OCI-LY3 (cell line): ENCODE measurements around the gene EIF3L.

ENCODE experiments used
- H2AFZ ChIP-seq: fragments of 200-600, 300-600 bp; shearing (Covaris generic); 2 replicates; pipeline ENCODE4 v1.6.0; 2014; ENCODE audit warnings: antibody characterized with exemption, low read depth, low read length
- H3K27ac ChIP-seq: fragments of 200-600, 300-600 bp; sonication (generic); 2 replicates; pipeline ENCODE4 v1.5.1; 2014; ENCODE audit warnings: mild to moderate bottlenecking, low read length, moderate library complexity, mixed read lengths
- H3K27me3 ChIP-seq: fragments of 200-600, 300-600 bp; sonication (generic); 2 replicates; pipeline ENCODE4 v1.6.1; 2014; ENCODE audit warnings: low read depth, low read length, mixed read lengths
- H3K36me3 ChIP-seq: fragments of 200-600, 300-600 bp; sonication (generic); replicated peaks from 2 replicates; pipeline ENCODE3; 2014; ENCODE audit warnings: low read depth, low read length, mixed read lengths
- H3K4me1 ChIP-seq: fragments of 300-600, 200-600 bp; sonication (generic); 2 replicates; pipeline ENCODE4 v1.6.1; 2014; ENCODE audit warnings: low read length, mixed read lengths
- H3K4me2 ChIP-seq: fragments of 200-600, 300-600 bp; sonication (generic); 2 replicates; pipeline ENCODE4 v1.6.1; 2014; ENCODE audit warnings: low read length, mixed read lengths
- H3K4me3 ChIP-seq: fragments of 300-600, 200-600 bp; sonication (generic); 2 replicates; pipeline ENCODE4 v1.5.1; 2014; ENCODE audit warnings: antibody characterized with exemption, mild to moderate bottlenecking, low read length, moderate library complexity
- H3K79me2 ChIP-seq: fragments of 300-600, 200-600 bp; shearing (Covaris generic); 2 replicates; pipeline ENCODE4 v1.6.1; 2014; ENCODE audit warnings: mild to moderate bottlenecking, low read length, mixed read lengths
- H3K9ac ChIP-seq: fragments of 300-600, 200-600 bp; shearing (Covaris generic); 2 replicates; pipeline ENCODE4 v1.6.0; 2014; ENCODE audit warnings: mild to moderate bottlenecking, low read length, moderate library complexity
- H3K9me3 ChIP-seq: fragments of 200-600, 300-600 bp; shearing (Covaris generic); 2 replicates; pipeline ENCODE4 v1.6.1; 2014; ENCODE audit warnings: low read length, mixed read lengths; ENCODE audit not compliant: insufficient read depth
- H4K20me1 ChIP-seq: fragments of 200-600, 300-600 bp; sonication (generic); 2 replicates; pipeline ENCODE4 v1.6.1; 2016; ENCODE audit warnings: low read length, mixed read lengths; ENCODE audit not compliant: insufficient read depth
- CTCF ChIP-seq: fragments of 200-600, 300-600 bp; sonication (generic); IDR thresholded peaks from 2 replicates; pipeline ENCODE4 v1.5.1; 2014; ENCODE audit warnings: antibody characterized with exemption, low read length, low read depth
- EZH2phosphoT487 ChIP-seq: fragments of 200-600 bp; shearing (Covaris generic); IDR thresholded peaks from 2 replicates; pipeline ENCODE4 v1.6.1; 2018; ENCODE audit warnings: antibody characterized with exemption, mixed run types, low read depth

The EIF3L gene

DNA sequence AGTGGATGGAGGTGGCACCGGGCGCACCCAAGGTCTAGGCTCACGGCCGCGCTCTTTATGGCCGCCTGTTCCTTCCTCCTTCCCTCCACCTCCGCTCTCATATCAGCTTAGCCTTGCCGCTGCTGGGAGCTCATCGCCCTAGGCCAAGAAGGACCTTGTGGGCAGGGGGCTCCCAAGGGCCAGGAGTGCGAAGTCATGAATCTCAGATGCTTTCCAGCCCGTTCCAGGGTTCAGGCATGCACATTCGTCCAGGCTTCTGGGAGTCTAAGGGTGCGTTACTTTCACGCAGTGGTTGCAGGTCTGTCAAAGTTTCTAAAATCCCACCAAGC, 30.1 kb upstream of the EIF3L start:
- Histone ChIP-seq H3K27ac (no peak overlapping the region), H3K9me3 (no peaks in the 10 kb centered on the region), H2AFZ (no peak overlapping the region), H4K20me1 (no peaks in the 10 kb centered on the region), H3K27me3 (no peaks in the 10 kb centered on the region), H3K4me2 (no peak overlapping the region), H3K4me1 (peaks cover 4% of the 10 kb centered on the region; the same call in 1 of the 2 replicates), H3K4me3 (no peak overlapping the region), H3K36me3 (no peaks in the 10 kb centered on the region), H3K9ac (no peak overlapping the region), H3K79me2 (no peaks in the 10 kb centered on the region)
- TF ChIP-seq EZH2phosphoT487 (no peak), CTCF (no peak)

- H3K9me3 ChIP-seq = no peaks in the 10 kb centered on the region
- H3K36me3 ChIP-seq = no peaks in the 10 kb centered on the region
- H4K20me1 ChIP-seq = no peaks in the 10 kb centered on the region
- H3K9ac ChIP-seq = no peak overlapping the region
- H3K4me1 ChIP-seq = peaks cover 4% of the 10 kb centered on the region; the same call in 1 of the 2 replicates
- H3K27me3 ChIP-seq = no peaks in the 10 kb centered on the region
- H3K79me2 ChIP-seq = no peaks in the 10 kb centered on the region
- no peak overlapping the region for H2AFZ ChIP-seq
- H3K27ac ChIP-seq = no peak overlapping the region
- H3K4me2 ChIP-seq = no peak overlapping the region
- no peak for TF ChIP-seq EZH2phosphoT487
- TF ChIP-seq CTCF = no peak
- no peak overlapping the region for H3K4me3 ChIP-seq
Observed at GRCh38 chr22:37820350-37820749, 28.9 kb upstream of the EIF3L start.

- Histone ChIP-seq H3K9me3 (no peaks in the 10 kb centered on the region), H3K4me1 (peaks cover 4% of the 10 kb centered on the region; the same call in 1 of the 2 replicates), H3K4me2 (no peak overlapping the region), H4K20me1 (no peaks in the 10 kb centered on the region), H3K27me3 (no peaks in the 10 kb centered on the region), H2AFZ (no peak overlapping the region), H3K36me3 (no peaks in the 10 kb centered on the region), H3K79me2 (no peaks in the 10 kb centered on the region), H3K9ac (no peak overlapping the region), H3K4me3 (no peak overlapping the region), H3K27ac (no peak overlapping the region)
- no peak for TF ChIP-seq CTCF
- TF ChIP-seq EZH2phosphoT487 = no peak
Observed at GRCh38 chr22:37822079-37822833, 27.0 kb upstream of the EIF3L start.

GRCh38 chr22:37823134-37823985, 25.9 kb upstream of the EIF3L start, which contains the start of gene GALR3:
GALR3 (plus strand) TSS chr22:37823382; CDS start chr22:37823407, 25 bp downstream.
- Histone ChIP-seq H2AFZ (no peak within 1 kb of the TSS), H3K4me2 (no peak within 1 kb of the TSS), H3K79me2 (no peaks in the 10 kb centered on the region), H3K36me3 (no peaks in the 10 kb centered on the region), H3K4me3 (no peak within 1 kb of the TSS), H3K27me3 (no peaks in the 10 kb centered on the region), H3K4me1 (no peaks in the 10 kb centered on the region), H3K9ac (no peak within 1 kb of the TSS), H3K27ac (no peak within 1 kb of the TSS), H3K9me3 (no peaks in the 10 kb centered on the region), H4K20me1 (no peaks in the 10 kb centered on the region)
- TF ChIP-seq EZH2phosphoT487 (no peak), CTCF (no peak)
